ENCODE data around the gene TGFB1. TPM values are rescaled to one million over a fixed set of nuclear protein-coding genes. Genes with fewer than 3 reads are reported as not detected.

Gene TGFB1
- total and polyA plus RNA-seq, 2 of the 13 experiments (the other 11 are each of a cell fraction or from before 2014, with no cell fraction given), result 4.1 to 5.4 TPM

- FAIRE-seq (peak; percentile 83), ATAC-seq (peak; percentile 33), DNase-seq (ENCODE audit: low spot score) (peak; percentile 82)
- no peaks in the 10 kb centered on the region for H4K20me1 ChIP-seq (ENCODE audit: insufficient read depth, low read length)
- CTCF ChIA-PET (ENCODE audit: low intra/inter-chr PET ratio, low total read pairs), result interaction anchor here (1.5 kb wide), 2 partner anchors 32 to 110 kb away, joined by 4 to 12 read pairs; partner anchors contain the start of gene TGFB1
- H3K4me2 ChIP-seq (ENCODE audit: low read depth, low read length), result peak overlapping the region; percentile 77
- BruUV-seq (replicated peaks), result no TSS peak
- H3K27ac ChIP-seq (ENCODE audit: extremely low read length, insufficient read depth, low read length), result peak overlapping the region; percentile 74
- no peaks in the 10 kb centered on the region for H3K9me3 ChIP-seq (ENCODE audit: low read length)
- POLR2A ChIA-PET, result interaction anchor here (0.9 to 6.2 kb wide), 10 partner anchors 12 to 118 kb away, joined by 3 to 73 read pairs (median 8); partner anchors contain the start of genes B9D2, CCDC97, HNRNPUL1 and TGFB1
- H3K27me3 ChIP-seq (ENCODE audit: control insufficient read depth in 1 of 2, insufficient read depth in 2 of 2, low read length in 2 of 2), result no peaks in the 10 kb centered on the region
- H3K4me3 ChIP-seq (replicated peaks in 1 of 3; ENCODE audit: insufficient read depth in 1 of 3, low read depth in 2 of 3, low read length in 3 of 3), result no peak overlapping the region
- intact Hi-C loops (cut with micrococcal nuclease; ENCODE audit: unreplicated experiment), result no loop called here
- H3K9ac ChIP-seq (ENCODE audit: insufficient read depth, low read depth, low read length), result peak overlapping the region; percentile 72; the same call in 1 of the 2 replicates
- 13% methylated on average over 3 of the region's 10 CpGs for WGBS (ENCODE audit: low lambda C conversion rate)
- in situ Hi-C loops (cut with HindIII; ENCODE audit: extremely low pct_ligation_motif_present, low pct_unique_long_range_greater_than_20kb), result no loop called here
- peaks cover 2% of the 10 kb centered on the region for H3K79me2 ChIP-seq (ENCODE audit: insufficient read depth, low read length)
- H3K36me3 ChIP-seq (replicated peaks in 1 of 2; ENCODE audit: control insufficient read depth in 1 of 2, insufficient read depth in 2 of 2, low read length in 2 of 2), result peaks cover 8 to 29% of the 10 kb centered on the region in 2 experiments; a peak in 4 of 5 replicates
- no peak overlapping the region for H2AFZ ChIP-seq (ENCODE audit: low read length)
- H3K4me1 ChIP-seq (ENCODE audit: insufficient read depth, low read length), result peaks cover 71% of the 10 kb centered on the region
- TF ChIP-seq USF2 (IDR thresholded peaks at IDR 0.05; ENCODE audit: low read depth, low read length), result no peak
- no peak for TF ChIP-seq USF2 (CRISPR knock-in tag; IDR thresholded peaks at IDR 0.05; ENCODE audit: borderline replicate concordance)
- no peak for TF ChIP-seq ZNF317 (CRISPR knock-in tag; IDR thresholded peaks at IDR 0.05)
- TF ChIP-seq SKI (IDR thresholded peaks at IDR 0.05; ENCODE audit: partially characterized antibody), result peak; percentile 45
- 0 out of 2 replicates have a peak, but pooled peaks have one; percentile 24 for TF ChIP-seq MAZ (IDR thresholded peaks at IDR 0.05; ENCODE audit: borderline replicate concordance, low read depth, low read length)
- no peak for TF ChIP-seq MAZ (CRISPR knock-in tag; IDR thresholded peaks at IDR 0.05; ENCODE audit: low read depth)
- TF ChIP-seq ATF2 (CRISPR knock-in tag; IDR thresholded peaks at IDR 0.05), result peak; percentile 75; the same call in 1 of the 2 replicates
- peak; percentile 94 for TF ChIP-seq CREM (IDR thresholded peaks at IDR 0.05)
- 0 out of 2 replicates have a peak, but pooled peaks have one; percentile 46 for TF ChIP-seq CREM (CRISPR knock-in tag; IDR thresholded peaks at IDR 0.05)
- TF ChIP-seq IKZF5 (CRISPR knock-in tag; IDR thresholded peaks at IDR 0.05), result no peak
- TF ChIP-seq ZGPAT (CRISPR knock-in tag; IDR thresholded peaks at IDR 0.05), result no peak; the same call in 1 of the 2 replicates
- no peak for TF ChIP-seq JUND (CRISPR knock-in tag; IDR thresholded peaks at IDR 0.05)
Measured at GRCh38 chr19:41321600-41322270, 32.0 kb downstream of the TGFB1 start.

All from HepG2 (cell line).